D721Med (cell line): ENCODE measurements around the gene CHRNB1.

Experiments
- DNase-seq: peaks from one replicate; pipeline ENCODE4 v3.0.0; 2011; ENCODE audit warnings: low spot score; ENCODE audit not compliant: insufficient read length
- FAIRE-seq: peaks from 2 replicates; lab custom pipeline; 2011; peaks lifted over from hg19 to GRCh38; lab: Jason Lieb, UNC
- CTCF ChIP-seq: IDR thresholded peaks from 2 replicates; pipeline ENCODE4 v1.5.1; 2012; ENCODE audit warnings: mild to moderate bottlenecking, control low read depth; ENCODE audit not compliant: insufficient read depth; ENCODE audit errors: missing control alignments

Gene CHRNB1

GRCh38 chr17:7408863-7409262, 36.0 kb upstream of the CHRNB1 start:
- DNase-seq (no peak), FAIRE-seq (no peak)
- no peak for TF ChIP-seq CTCF

GRCh38 chr17:7409716-7410115, 35.1 kb upstream of the CHRNB1 start:
- DNase-seq (no peak), FAIRE-seq (no peak)
- no peak for TF ChIP-seq CTCF

- DNase-seq (no peak), FAIRE-seq (no peak)
- no peak for TF ChIP-seq CTCF
Observed at GRCh38 chr17:7410634-7411426, 34.0 kb upstream of the CHRNB1 start.

- DNase-seq (no peak), FAIRE-seq (no peak)
- no peak for TF ChIP-seq CTCF
Observed at GRCh38 chr17:7411427-7411750, 33.5 kb upstream of the CHRNB1 start.

- no peak for FAIRE-seq
- no peak for TF ChIP-seq CTCF
- DNase-seq = no peak
Observed at GRCh38 chr17:7413346-7413985, 31.4 kb upstream of the CHRNB1 start.

GRCh38 chr17:7414837-7415236, 30.0 kb upstream of the CHRNB1 start:
- no peak for TF ChIP-seq CTCF
- no peak for DNase-seq
- no peak for FAIRE-seq

GRCh38 chr17:7415784-7416183, 29.1 kb upstream of the CHRNB1 start:
- no peak for FAIRE-seq
- DNase-seq = no peak
- TF ChIP-seq CTCF = no peak
